GM19455 (cell line): ENCODE results near the gene SAMD14.
"Not testable (repeated sequence)": the region's sequence is repeated elsewhere in the genome, so short reads cannot be mapped to it uniquely, and the experiment has no call there.

Experiments used
- ATAC-seq: cut with Tn5 transposase; IDR thresholded peaks from one replicate; pipeline ENCODE4 v1.9.1; 2021; ENCODE audit not compliant: unreplicated experiment

Gene SAMD14

GRCh38 chr17:50076591-50077235 is 53.2 kb downstream of the SAMD14 start:
- ATAC-seq, result no peak

GRCh38 chr17:50076221-50076590 is 53.8 kb downstream of the SAMD14 start:
- no peak for ATAC-seq

DNA sequence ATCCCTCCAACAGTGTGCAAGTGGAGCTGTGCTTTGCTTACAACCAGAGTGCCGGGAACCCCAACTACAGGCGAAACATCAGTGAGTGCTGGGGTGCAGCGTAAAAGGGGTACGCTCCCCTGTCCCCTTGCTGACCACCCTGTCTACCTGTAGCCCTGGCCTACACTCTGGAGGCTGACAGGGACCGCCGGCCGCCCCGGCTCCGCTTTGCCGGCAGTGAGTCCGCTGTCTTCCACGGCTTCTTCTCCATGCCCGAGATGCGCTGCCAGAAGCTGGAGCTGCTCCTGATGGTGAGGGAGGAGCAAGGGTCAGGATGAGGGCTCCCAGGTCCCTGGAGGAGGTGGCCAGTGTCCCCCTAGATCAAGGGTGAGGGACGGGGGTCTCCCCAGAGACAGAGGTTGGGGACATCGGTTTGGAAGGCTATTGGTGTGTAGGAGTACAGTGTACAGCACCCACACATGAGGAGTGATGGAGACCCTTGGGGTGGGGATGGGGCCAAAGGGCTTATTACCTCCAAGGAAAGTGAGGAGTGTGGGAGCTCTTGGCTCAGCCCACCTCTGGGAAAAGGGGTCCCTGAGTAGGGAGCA is 54.4 kb downstream of the SAMD14 start:
- no peak for ATAC-seq

- no peak for ATAC-seq
Observed at GRCh38 chr17:50074227-50074626, 55.7 kb downstream of the SAMD14 start.

GRCh38 chr17:50072925-50073324 is 57.0 kb downstream of the SAMD14 start:
- ATAC-seq, result no peak

DNA sequence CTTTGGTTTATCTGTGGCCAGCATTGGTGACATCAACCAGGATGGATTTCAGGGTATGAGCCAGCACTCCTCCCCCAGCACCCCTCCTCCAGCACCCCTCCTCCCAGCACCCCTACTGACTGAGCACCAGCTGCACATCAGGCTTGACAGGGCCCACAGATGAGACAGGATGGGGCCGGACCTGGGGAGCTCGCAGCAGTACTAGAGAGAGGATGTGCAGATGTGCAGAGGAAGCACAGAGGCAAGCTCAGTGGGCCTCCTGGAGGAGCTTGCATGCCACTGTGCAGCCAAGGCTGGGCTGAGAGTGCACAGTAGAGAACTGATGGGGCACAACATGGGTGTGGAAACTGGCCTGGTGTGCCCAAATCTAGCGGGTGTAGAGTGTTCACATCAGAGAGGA is 57.8 kb downstream of the SAMD14 start:
- ATAC-seq, result no peak

DNA sequence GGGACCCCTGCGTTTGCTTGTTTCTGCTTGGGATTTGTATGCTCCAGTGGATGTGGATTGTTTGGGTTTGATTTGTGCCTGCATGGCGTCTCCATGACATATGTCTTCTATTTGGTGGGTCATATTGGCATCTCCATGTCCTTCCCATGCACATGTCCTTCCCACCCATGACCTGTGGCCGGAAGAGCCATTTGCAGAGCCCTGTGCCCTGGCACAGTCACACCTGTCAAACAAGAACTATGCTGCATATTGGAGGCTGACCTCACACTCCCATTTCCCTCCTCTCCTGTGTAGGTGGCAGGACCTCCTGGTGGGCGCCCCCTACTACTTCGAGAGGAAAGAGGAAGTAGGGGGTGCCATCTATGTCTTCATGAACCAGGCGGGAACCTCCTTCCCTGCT is 58.3 kb downstream of the SAMD14 start:
- no peak for ATAC-seq

GRCh38 chr17:50070908-50071680 is 58.9 kb downstream of the SAMD14 start:
- no peak for ATAC-seq

DNA sequence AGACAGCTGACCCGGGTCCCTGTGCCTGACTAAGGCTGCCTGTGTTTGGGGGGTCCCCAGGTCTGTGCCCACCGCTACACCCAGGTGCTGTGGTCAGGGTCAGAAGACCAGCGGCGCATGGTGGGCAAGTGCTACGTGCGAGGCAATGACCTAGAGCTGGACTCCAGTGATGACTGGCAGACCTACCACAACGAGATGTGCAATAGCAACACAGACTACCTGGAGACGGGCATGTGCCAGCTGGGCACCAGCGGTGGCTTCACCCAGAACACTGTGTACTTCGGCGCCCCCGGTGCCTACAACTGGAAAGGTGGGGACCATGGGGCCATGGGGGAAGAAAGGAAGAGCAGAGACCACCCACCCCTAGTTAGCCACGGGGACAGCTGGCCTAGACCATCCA is 62.0 kb downstream of the SAMD14 start:
- no peak for ATAC-seq

GRCh38 chr17:50066995-50067394 is 63.0 kb downstream of the SAMD14 start:
- ATAC-seq, result no peak

GRCh38 chr17:50065056-50065455 is 64.9 kb downstream of the SAMD14 start:
- no peak for ATAC-seq

GRCh38 chr17:50064253-50065001 is 65.5 kb downstream of the SAMD14 start:
- no peak for ATAC-seq

DNA sequence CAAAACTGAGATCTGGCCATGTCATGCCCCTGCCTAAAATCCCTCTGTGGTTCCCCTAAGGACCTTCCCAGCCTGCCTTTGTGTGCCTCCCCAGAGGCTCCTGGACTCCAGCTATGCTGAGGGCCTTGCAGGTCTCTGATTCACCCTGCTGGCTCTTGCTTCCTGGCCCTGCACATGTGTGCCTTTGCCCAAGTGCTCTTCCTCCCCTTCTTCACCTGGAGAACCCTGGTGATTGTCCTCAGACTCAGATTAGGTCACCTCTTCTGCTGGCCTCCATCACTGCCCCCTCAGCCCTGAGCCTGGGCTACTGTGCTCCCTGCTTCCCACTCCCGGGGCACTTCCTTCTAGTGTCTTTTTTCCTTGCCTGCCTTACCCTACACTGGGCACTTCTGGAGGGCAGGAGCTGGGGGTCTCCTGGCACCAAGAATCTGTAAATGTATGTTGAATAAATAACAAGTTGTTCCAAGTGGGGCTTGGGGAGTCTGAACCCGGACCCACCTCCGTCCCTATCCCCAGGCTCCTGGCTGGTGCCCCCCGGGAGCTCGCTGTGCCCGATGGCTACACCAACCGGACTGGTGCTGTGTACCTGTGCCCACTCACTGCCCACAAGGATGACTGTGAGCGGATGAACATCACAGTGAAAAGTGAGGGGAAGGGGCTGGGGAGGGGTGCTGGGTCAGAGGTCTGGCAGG is 66.3 kb downstream of the SAMD14 start:
- no peak for ATAC-seq

DNA sequence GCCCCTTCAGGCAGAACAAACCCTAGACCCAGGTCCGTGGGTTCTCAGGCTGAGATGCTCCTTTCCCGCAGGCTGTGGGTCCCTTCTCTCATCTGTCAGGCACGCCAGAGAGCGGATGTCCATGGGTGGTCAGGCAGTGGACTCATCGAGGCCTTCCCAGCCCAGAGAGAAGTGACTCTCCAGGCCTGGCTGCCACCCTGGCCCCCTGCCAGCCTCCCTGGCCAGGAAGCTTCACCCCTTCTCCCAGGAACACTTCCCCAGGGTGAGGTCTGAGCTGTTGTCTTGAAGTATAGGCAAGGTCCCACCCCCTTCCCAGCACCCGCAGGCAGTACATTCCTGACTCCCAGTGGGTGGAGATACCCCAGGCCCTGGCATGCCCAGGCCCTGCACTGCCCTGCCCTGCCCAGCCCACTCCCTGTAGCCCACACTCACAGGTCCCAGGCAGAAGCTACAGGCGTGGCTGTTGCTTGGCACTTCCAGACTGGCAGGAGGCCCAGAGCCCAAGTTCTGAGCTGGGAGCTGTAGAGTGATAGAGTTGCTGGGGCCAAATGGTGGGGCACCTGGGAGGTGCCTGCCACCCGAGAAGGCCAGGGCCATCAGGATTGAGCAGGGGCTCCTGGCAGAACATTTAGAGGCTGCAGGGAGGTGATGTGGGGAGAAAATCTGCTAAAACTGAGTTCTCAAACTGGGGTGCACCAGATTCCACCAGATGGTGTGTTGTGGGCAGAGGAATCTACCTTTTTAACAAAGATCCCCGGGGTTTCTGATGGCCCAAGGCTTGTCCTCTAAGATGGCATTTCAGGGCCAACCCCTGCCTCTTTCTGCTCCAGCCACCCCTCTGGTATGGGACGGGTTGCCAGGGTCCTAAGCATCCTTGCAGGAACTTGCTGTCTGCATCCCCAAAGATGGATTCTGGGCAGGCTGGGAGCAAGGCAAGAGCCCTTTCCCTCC is 67.4 kb downstream of the SAMD14 start:
- no peak for ATAC-seq

GRCh38 chr17:50061713-50062045 is 68.3 kb downstream of the SAMD14 start:
- ATAC-seq, result not testable (repeated sequence)

DNA sequence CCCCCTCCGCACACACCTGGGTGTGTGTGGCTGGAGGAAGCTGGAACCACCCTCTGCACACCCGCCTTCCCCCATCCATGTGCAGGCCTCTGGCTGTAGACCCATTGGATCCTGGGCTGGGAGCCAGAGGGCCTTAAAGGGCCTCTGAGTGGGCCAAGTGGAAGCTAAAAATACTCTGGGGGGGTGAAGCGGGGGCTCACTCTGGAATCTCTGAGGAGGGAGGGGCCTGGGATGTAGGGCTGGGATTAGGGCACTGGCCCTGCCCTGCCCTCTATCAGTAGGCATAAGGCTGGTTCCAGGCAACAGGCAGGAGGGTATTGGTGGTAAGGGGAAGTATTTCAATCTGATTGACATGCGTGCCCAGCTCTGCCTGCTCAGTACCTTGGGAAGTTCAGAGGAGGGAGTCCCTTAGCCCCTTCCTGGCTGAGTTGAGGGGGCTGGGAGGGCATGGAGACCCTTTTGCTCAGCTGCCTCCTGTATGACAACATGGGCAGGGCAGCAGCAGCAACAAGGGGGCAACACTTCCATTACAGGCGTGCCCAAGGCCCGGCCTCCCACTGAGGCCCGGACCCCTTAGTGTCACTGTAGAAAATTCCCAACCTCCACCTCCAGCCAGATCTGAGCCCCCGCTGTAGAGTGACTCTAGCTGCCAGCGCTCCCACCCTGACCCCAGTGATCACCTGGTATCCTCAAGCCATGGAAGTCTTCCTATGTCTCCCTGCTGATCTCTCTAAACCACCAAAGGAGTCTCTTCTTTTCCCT is 68.8 kb downstream of the SAMD14 start:
- no peak for ATAC-seq
